Bronchus fibroblast of lung (primary cell): Measurements from ENCODE around the gene PAK2. TPM values are rescaled to one million over a fixed set of nuclear protein-coding genes. Genes with fewer than 3 reads are reported as not detected.

ENCODE experiments used
- total RNA-seq: library from RNA; depleted of rRNA; stranded (reverse); fragments of >200 nt; gene quantifications from 2 replicates; pipeline ENCODE4 v1.2.3, GENCODE V29; 2015

PAK2 gene
- 21.4 and 29.3 TPM in 2 replicates for total RNA-seq

GRCh38 chr3:196739671-196740480, at the start of gene PAK2:
PAK2 (plus strand) TSS chr3:196739857; CDS start chr3:196782647, 42,790 bp downstream.

GRCh38 chr3:196711838-196712513, 27.7 kb upstream of the PAK2 start, which contains the start of the genes CEP19 and PIGX:
CEP19 (minus strand) TSS chr3:196712250; CDS start chr3:196708657, 3,593 bp downstream.
PIGX (plus strand) TSS chr3:196712377.

GRCh38 chr3:196867507-196868296, 128.0 kb downstream of the PAK2 start, which contains the start of gene SENP5:
SENP5 (plus strand) TSS chr3:196867920; CDS start chr3:196885182, 17,262 bp downstream.

Other genes starting within 250 kb of the PAK2 start
- gene RNF168, start 236.1 kb upstream of the PAK2 start, total RNA-seq: 9.8 and 10.8 TPM in 2 replicates
- gene SMCO1, start 224.5 kb upstream of the PAK2 start, total RNA-seq: 0.15 and 0.34 TPM in 2 replicates
- 6.7 and 7.2 TPM in 2 replicates for gene WDR53, start 171.3 kb upstream of the PAK2 start, total RNA-seq
- gene FBXO45, start 171.2 kb upstream of the PAK2 start, total RNA-seq: 4.6 and 5.2 TPM in 2 replicates
- gene NRROS, start 100.2 kb upstream of the PAK2 start, total RNA-seq: under 0.01 and 0.17 TPM in 2 replicates
- 0.89 and 1.0 TPM in 2 replicates for gene CEP19, start 27.6 kb upstream of the PAK2 start, total RNA-seq
- 19.3 and 26.6 TPM in 2 replicates for gene PIGX, start 27.5 kb upstream of the PAK2 start, total RNA-seq
- 16.5 and 16.8 TPM in 2 replicates for gene SENP5, start 128.1 kb downstream of the PAK2 start, total RNA-seq
- 47.9 TPM in 2 replicates for gene NCBP2, start 202.7 kb downstream of the PAK2 start, total RNA-seq
- 0.34 and 0.59 TPM in 2 replicates for gene PIGZ, start 229.0 kb downstream of the PAK2 start, total RNA-seq